Panc1 (cell line): ENCODE data around the gene METTL5. TPM values are rescaled to one million over a fixed set of nuclear protein-coding genes. Genes with fewer than 3 reads are reported as not detected.
"Not testable (repeated sequence)": the region's sequence is repeated elsewhere in the genome, so short reads cannot be mapped to it uniquely, and the experiment has no call there.

Experiments
- ATAC-seq: fragments of 200-7000 bp; cut with Tn5 transposase; 2 replicates; pipeline ENCODE4 v1.9.1; 2020; ENCODE audit warnings: mild to moderate bottlenecking, moderate library complexity
- BruUV-seq: library from RNA; stranded (reverse); fragments of 400-500 nt; replicated peaks from 2 replicates; lab custom pipeline; 2021; lab: Mats Ljungman, UMichigan
- CTCF ChIA-PET: fragments of 300-600 bp; sonication (Branson Sonifier 250); formaldehyde crosslinking; loops from one replicate; lab custom pipeline; 2022; ENCODE audit warnings: antibody characterized with exemption; lab: Charles Lee
- POLR2A ChIA-PET: fragments of 300-600 bp; sonication (Branson Sonifier 250); formaldehyde crosslinking; loops from one replicate; lab custom pipeline; 2022; ENCODE audit warnings: antibody characterized with exemption; lab: Charles Lee
- DNase-seq: peaks from one replicate; pipeline ENCODE4 v3.0.0-alpha.2; 2010; ENCODE audit warnings: low read depth, low spot score
- H3K27ac ChIP-seq: 2 replicates; pipeline ENCODE4 v1.5.1; 2011; ENCODE audit warnings: mild to moderate bottlenecking, low read length, inconsistent platforms
- H3K27me3 ChIP-seq: fragments of 200-500 bp; sonication (Bioruptor generic); 2 replicates; pipeline ENCODE4 v1.6.0; 2014; ENCODE audit warnings: low read length, inconsistent platforms; ENCODE audit not compliant: control insufficient read depth, insufficient read depth
- H3K36me3 ChIP-seq: fragments of 200-500 bp; sonication (Bioruptor generic); 2 replicates; pipeline ENCODE4 v1.5.1; 2014; ENCODE audit warnings: inconsistent platforms, mild to moderate bottlenecking, low read length, moderate library complexity; ENCODE audit not compliant: control insufficient read depth, insufficient read depth
- H3K4me1 ChIP-seq: 2 replicates; pipeline ENCODE4 v1.5.1; 2011; ENCODE audit warnings: inconsistent platforms, mild to moderate bottlenecking, low read length, moderate library complexity; ENCODE audit not compliant: control insufficient read depth, insufficient read depth
- H3K4me3 ChIP-seq, 2 experiments: 2 replicates each; pipeline ENCODE4 v1.5.1; 2011 to 2012; ENCODE audit warnings: low read depth in 2 of 2, low read length in 2 of 2, mild to moderate bottlenecking in 2 of 2, inconsistent platforms in 1 of 2, moderate library complexity in 1 of 2
- H3K9me3 ChIP-seq: fragments of 200-500 bp; sonication (Bioruptor generic); 2 replicates; pipeline ENCODE4 v1.5.1; 2014; ENCODE audit warnings: low read depth, mild to moderate bottlenecking, inconsistent platforms, low read length, moderate library complexity; ENCODE audit not compliant: control insufficient read depth, insufficient read depth
- CTCF ChIP-seq: fragments of 450-650 bp; IDR thresholded peaks from 2 replicates; pipeline ENCODE4 v1.5.1; 2017; ENCODE audit warnings: mild to moderate bottlenecking
- POLR2AphosphoS5 ChIP-seq: IDR thresholded peaks from 2 replicates; pipeline ENCODE4 v1.6.1; 2012; ENCODE audit warnings: mild to moderate bottlenecking, low read depth, low read length, moderate library complexity
- REST ChIP-seq, 2 experiments: IDR thresholded peaks; 2 replicates each; pipeline ENCODE4 v1.6.1; 2011 to 2012; ENCODE audit warnings: low read depth in 2 of 2, control low read depth in 1 of 2, low read length in 1 of 2, mild to moderate bottlenecking in 1 of 2, moderate library complexity in 1 of 2; ENCODE audit not compliant: insufficient read depth in 1 of 2
- SIN3A ChIP-seq: IDR thresholded peaks from 2 replicates; pipeline ENCODE4 v1.6.1; 2012; ENCODE audit warnings: low read depth, mild to moderate bottlenecking, low read length, moderate library complexity, borderline replicate concordance; ENCODE audit not compliant: insufficient read depth
- TCF7L2 ChIP-seq: IDR thresholded peaks from 2 replicates; pipeline ENCODE4 v1.6.1; 2011; ENCODE audit warnings: mild to moderate bottlenecking, low read depth, low read length, inconsistent platforms
- in situ Hi-C: cut with HindIII; loops from 2 replicates; pipeline ENCODE4 v1.10.0; 2016; ENCODE audit warnings: low sequenced_read_pairs, low pct_unique_long_range_greater_than_20kb
- intact Hi-C: fragments of 100-400 bp; cut with micrococcal nuclease; formaldehyde crosslinking; loops from one replicate; pipeline ENCODE4 v1.10.0; 2022; ENCODE audit not compliant: unreplicated experiment
- total RNA-seq: library from RNA; stranded (reverse); gene quantifications from one replicate; pipeline ENCODE4 v1.2.1, GENCODE V29; 2021; ENCODE audit not compliant: unreplicated experiment

METTL5 gene
- total RNA-seq, 1 experiment from 2014 or later = 81.4 TPM

GRCh38 chr2:169871369-169871768 is 46.7 kb upstream of the METTL5 start:
- CTCF ChIA-PET, H3K27ac ChIP-seq, intact Hi-C loops, H3K4me1 ChIP-seq, BruUV-seq, in situ Hi-C loops, POLR2A ChIA-PET, H3K27me3 ChIP-seq, ATAC-seq, H3K4me3 ChIP-seq, H3K9me3 ChIP-seq, H3K36me3 ChIP-seq, DNase-seq: not testable (repeated sequence)

DNA sequence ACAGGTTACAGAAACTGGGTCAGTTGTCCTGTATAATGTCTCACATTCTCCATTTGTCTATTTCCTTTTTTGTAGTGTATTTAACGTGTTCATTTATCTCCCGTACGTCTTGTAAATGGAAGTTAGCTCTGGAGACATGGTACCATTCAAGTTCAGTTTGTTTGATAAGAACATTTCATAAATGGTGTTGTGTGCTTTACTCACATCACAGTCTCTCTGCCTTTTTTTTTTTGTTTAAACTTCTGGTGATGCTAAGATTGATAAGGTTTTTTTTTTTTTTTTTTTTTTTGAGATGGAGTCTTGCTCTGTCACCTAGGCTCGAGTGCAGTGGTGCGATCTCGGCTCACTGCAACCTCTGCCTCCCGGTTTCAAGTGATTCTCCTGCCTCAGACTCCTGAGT is 44.2 kb upstream of the METTL5 start:
- no peaks in the 10 kb centered on the region for H3K36me3 ChIP-seq
- H3K27ac ChIP-seq = no peak overlapping the region
- ATAC-seq = no peak
- DNase-seq = no peak
- H3K9me3 ChIP-seq = no peaks in the 10 kb centered on the region
- H3K4me1 ChIP-seq = no peaks in the 10 kb centered on the region; the same call in 1 of the 2 replicates
- no peaks in the 10 kb centered on the region for H3K27me3 ChIP-seq
- in situ Hi-C loops (no loop called here), intact Hi-C loops (no loop called here)
- no peak for TF ChIP-seq SIN3A
- TF ChIP-seq REST (IDR thresholded peaks at IDR 0.05; ENCODE audit: insufficient read depth in 1 of 2, low read depth in 2 of 2, low read length in 1 of 2) = no peak
- CTCF ChIA-PET = interaction anchor here (0.7 kb wide), 1 partner anchor 113 kb away, joined by 8 read pairs; no protein-coding TSS in a partner anchor
- no peak overlapping the region for H3K4me3 ChIP-seq
- POLR2A ChIA-PET = no interaction called here
- BruUV-seq = no TSS peak

GRCh38 chr2:169867579-169867978 is 42.9 kb upstream of the METTL5 start:
- ChIA-PET CTCF (no interaction called here), POLR2A (no interaction called here)
- in situ Hi-C loops = no loop called here
- H3K4me3 ChIP-seq = no peak overlapping the region
- intact Hi-C loops = no loop called here
- H3K4me1 ChIP-seq = no peaks in the 10 kb centered on the region; the same call in 1 of the 2 replicates
- no peaks in the 10 kb centered on the region for H3K36me3 ChIP-seq
- no peak for TF ChIP-seq REST (IDR thresholded peaks at IDR 0.05; ENCODE audit: insufficient read depth in 1 of 2, low read depth in 2 of 2, low read length in 1 of 2)
- TF ChIP-seq POLR2AphosphoS5 = no peak
- no peak for TF ChIP-seq CTCF
- TF ChIP-seq TCF7L2 = no peak
- no peak for TF ChIP-seq SIN3A
- ATAC-seq (no peak), DNase-seq (no peak)
- BruUV-seq = no TSS peak
- no peaks in the 10 kb centered on the region for H3K9me3 ChIP-seq
- H3K27ac ChIP-seq = no peak overlapping the region
- no peaks in the 10 kb centered on the region for H3K27me3 ChIP-seq

DNA sequence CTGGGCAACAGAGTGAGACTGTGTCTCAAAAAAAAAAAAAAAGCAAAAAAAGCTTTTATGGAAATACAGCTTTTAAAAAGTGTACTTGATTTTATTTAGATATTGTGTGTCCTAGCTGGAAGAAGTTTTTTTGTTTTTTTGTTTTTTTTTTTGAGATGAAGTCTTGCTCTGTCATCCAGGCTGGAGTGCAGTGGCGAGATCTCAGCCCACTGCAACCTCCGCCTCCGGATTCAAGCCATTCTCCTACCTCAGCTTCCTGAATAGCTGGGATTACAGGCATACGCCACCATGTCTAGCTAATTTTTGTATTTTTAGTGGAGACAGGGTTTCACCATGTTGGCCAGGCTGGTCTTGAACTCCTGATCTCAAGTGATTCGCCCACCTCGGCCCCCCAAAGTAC is 41.5 kb upstream of the METTL5 start:
- H3K27me3 ChIP-seq, DNase-seq, H3K4me3 ChIP-seq, POLR2A ChIA-PET, H3K27ac ChIP-seq, H3K9me3 ChIP-seq, in situ Hi-C loops, CTCF ChIA-PET, ATAC-seq, intact Hi-C loops, H3K4me1 ChIP-seq, BruUV-seq, H3K36me3 ChIP-seq: not testable (repeated sequence)
